CD4-positive, alpha-beta T cell treated with Interleukin-10 for 1 hour (primary cell): Measurements from ENCODE around the gene NOS1.
"Not testable (repeated sequence)": the region's sequence is repeated elsewhere in the genome, so short reads cannot be mapped to it uniquely, and the experiment has no call there.

ENCODE experiments used
- DNase-seq: peaks from one replicate; pipeline ENCODE4 v3.0.0-alpha.2; 2020

The NOS1 gene

DNA sequence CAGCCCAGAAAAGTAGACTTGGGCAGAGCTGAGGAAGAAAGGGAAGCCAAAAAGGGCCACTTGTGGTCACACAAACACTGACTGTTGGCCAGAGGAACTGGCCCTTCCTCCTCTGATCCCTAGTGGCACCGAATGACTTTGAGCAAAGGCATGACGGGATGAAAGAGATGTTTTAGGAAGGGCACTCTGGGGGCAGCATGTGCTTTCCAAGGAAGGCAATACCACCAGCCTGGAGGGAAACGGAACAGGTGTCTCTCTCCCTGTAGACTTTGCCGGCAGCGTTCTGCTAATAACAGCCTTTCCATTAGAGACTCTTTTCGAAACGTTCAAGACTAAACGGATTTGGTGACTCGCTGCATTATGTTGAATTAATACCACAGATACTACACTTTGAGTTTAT lies 158.9 kb downstream of the NOS1 start:
- DNase-seq: no peak

DNA sequence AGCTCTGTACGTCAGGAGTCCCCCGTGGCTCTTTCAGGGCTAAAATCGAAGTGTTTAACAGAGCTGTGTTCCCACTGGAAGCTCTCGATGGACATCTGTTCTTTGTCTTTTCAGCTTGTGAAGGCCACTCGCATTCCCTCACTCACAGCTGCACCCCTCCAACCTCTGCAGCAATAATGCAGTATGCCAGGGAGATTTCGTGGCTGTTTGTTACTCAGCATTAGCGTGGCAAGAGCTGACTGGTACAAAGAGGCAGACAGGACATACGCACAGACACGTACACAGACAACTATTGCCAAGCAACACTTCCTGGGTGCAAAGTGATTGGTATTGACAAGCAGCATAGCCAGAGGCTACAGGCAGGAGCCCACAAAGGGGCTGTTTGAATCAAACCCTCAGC lies 159.4 kb downstream of the NOS1 start:
- no peak for DNase-seq

DNA sequence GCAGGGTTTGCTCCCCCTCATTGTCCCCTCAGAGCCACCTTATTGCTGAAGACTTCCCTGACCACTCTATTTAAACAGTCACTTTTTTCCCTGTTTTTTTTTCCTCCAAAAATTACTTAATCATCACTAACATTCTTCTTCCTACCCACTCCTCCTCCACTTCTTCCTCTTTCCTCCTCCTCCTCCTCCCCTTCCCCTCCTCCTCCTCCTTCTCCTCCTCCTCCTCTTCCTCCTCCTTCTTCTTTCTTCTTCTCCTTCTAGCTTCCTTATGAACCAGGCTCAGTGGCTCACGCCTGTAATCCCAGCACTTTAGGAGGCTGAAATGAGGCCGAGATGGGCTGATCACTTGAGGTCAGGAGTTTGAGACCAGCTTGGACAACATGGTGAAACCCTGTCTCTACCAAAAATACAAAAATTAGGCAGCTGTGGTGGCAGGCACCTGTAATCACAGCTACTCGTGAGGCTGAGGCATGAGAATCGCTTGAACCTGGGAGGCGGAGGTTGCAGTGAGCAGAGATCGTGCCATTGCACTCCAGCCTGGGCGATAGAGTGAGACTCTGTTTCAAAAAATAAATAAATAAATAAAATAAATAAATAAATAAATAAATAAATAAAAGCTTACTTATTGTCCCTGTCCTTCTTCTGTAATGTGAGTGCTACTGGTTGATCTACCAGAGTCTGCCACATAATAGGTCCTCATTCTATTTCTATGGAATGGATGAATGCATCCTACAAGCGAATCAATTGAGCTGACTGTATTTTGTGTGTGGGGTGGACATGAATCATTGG lies 161.3 kb downstream of the NOS1 start:
- not testable (repeated sequence) for DNase-seq

DNA sequence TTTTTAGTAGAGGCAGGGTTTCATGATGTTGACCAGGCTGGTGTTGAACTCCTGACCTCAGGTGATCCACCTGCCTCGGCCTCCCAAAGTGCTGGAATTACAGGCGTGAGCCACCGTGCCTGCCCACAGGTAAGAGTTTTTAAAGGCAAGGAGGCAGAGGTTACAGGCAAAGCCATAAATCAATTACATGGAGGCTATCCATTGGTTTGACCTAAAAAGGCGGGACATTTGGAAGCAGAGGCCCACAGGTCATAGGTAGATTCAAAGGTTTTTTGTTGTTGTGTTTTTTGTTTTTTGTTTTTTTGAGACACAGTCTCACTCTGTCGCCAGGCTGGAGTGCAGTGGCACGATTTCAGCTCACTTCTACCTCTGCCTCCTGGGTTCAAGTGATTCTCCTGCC lies 165.1 kb downstream of the NOS1 start:
- not testable (repeated sequence) for DNase-seq

DNA sequence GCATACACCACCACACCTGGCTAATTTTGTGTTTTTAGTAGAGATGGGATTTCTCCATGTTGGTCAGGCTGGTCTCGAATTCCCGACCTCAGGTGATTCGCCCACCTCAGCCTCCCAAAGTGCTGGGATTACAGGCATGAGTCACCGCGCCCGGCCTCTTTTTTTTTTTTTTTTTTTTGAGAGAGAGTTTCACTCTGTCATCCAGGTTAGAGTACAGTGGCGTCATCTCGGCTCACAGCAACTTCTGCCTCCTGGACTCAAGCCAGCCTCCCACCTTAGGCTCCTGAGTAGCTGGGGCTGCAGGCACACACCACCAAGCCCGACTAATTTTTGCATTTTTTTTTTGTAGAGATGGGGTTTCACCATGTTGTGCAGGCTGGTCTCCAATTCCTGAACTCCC lies 166.4 kb downstream of the NOS1 start:
- not testable (repeated sequence) for DNase-seq

DNA sequence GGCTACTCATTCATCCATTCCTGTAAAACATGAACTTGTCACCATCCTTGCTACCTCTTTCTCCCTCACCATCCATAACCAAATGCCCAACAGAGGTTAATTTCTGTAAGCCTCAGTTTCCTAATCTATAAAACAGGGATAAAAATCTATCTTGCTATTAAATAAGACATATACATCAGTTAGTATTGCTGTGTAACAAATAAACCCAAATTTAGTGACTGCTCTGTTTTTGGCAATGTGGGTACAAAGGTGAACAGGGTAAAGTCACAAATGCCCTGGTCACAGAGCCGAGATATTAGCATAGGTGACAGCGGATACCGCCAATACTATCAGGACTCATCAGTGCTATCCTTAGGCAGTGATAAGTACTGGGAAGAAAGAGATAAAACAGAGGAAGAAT lies 167.5 kb downstream of the NOS1 start:
- DNase-seq: no peak

DNA sequence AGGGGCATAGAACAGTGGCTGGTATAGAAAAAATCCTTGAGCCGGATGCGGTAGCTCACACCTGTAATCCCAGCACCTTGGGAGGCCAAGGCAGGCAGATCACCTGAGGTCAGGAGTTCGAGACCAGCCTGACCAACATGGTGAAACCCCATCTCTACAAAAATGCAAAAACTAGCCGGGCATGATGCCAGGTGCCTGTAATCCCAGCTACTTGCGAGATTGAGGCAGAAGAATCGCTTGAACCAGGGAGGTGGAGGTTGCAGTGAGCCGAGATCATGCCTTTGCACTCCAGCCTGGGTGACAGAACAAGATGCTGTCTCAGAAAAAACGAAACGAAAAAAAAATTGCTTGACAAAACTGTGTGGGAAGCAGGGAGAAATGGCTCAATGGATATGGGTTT lies 168.8 kb downstream of the NOS1 start:
- not testable (repeated sequence) for DNase-seq

DNA sequence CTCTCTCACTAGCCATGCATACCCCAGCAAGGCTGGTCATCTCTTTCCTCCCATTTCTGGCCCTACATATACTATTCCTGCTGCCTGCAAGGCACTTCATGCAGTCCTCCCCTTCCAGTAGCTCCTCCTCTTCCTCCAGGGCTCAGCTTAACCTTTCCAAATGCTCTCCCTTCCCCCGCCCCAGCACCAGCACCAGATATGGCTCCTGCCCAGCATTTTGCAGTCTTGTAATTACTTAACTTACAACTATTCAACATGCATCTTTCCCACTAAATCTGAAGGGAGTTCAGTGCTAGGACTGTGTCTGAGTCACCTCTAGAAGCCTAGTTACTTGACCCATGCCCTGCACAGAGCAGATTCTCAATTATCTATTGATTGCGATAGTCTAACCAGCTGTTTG lies 169.4 kb downstream of the NOS1 start:
- DNase-seq: no peak

DNA sequence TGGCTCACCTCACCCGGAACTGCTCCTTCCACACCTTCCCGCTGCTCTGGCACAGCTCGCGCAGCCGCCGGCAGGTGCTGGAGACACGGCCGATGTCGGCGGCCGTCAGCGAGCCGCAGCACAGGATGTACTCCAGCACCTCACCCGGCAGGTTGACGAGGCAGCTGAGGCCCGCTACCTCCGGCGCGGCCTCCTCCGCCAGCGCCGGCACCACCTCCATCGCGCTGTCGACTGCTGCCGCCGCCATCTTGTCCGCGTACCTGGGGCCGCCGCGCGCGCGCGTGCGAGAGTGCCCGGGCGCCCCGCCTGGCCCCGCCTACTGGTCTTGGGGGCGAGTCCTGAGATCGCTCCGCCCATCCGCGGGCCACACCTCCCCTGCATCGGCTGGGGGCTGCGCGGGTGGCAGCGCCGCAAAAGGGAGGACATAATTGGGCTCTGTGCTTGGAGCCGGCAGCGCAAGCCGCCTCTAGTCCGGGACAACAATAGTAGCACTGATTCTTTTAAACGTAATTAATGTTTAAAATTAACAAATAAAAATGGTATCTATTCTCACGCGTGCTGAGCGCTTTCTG lies 171.1 kb downstream of the NOS1 start, which contains the start of gene FBXO21:
TSS of gene FBXO21 (minus strand) at position 261 of the 572 bp plus-strand sequence. CDS start at position 247, 14 bp downstream.
- DNase-seq: peak; percentile 94

DNA sequence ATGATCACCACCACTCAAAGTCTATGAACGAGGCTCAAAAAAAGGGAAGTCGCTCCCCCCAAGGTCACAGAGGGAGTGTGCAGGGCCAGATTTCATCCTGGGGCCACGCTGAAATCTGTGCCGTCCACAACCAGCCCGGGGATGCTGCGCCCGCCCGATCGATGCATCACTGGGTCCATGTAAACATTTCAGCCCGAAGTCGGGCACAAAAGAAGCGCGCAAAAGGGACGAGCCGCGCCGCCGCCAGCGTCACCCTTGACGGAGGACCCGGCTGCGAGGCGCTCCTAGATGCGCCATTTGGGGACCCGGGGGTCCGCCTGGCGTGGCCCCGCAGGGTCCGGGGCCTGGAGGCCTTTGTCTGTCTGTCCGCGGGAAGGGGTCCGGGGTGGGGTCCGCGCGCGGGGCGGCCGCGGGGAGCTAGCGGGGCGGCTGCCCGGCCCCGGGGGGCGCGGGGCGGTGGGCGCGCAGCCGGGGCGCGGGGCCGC lies 171.7 kb downstream of the NOS1 start:
- DNase-seq: peak; percentile 34

DNA sequence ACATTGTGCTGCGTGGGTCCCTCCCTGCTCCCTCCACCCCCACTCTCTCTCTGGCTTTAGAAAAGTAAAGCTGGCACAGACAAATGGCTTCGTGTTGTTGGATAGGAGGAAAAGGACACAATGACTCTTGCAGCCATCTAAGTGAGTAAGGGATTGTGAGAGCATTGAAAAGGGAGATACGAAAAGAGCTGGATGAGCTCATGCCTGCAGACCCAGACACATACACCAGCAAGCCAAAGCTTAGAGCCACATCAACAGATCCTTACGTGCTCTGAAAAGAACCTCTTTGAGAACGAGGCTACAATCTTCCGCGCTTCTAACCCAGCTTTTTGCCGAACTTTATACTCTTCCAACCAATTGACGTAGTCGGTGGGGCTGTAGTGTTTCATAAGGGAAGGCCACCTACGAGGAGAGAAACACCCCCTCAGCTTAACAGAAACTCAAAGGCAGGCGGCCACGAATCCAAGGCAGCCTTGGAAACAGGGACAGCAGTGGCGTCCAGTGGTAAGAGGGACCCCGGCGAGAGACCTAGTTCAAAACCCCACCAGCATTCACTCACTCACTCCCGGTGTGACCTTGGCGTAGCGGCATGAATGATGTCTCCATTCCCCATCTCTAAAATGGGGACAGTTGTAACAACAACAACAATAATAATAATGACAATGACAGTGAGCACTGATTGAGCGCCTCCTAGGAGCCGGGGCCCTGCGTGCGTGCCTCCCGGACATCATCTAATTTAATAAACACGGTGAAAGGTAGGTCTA lies 172.3 kb downstream of the NOS1 start:
- DNase-seq: no peak

DNA sequence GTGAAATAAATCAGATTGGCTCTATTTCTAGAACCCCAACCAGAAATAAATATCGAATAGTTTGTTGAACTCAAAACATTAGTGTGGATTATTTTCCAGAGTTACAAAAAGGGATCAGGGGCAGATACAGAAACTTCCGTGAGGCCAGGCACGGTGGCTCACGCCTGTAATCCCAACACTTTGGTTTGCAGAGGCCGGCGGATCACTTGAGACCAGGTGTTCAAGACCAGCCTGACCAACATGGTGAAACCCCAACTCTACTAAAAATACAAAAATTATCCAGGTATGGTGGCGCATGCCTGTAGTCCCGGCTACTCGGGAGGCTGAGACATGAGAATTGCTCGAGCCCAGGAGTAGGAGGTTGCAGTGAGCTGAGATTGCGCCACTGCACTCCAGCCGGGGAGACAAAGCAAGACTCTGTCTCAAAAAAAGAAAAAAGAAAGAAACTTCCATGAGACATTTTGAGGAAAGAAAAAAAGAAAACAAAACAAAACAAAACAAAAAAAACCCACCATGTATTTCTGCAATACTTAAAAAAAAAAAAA lies 173.2 kb downstream of the NOS1 start:
- no peak for DNase-seq

DNA sequence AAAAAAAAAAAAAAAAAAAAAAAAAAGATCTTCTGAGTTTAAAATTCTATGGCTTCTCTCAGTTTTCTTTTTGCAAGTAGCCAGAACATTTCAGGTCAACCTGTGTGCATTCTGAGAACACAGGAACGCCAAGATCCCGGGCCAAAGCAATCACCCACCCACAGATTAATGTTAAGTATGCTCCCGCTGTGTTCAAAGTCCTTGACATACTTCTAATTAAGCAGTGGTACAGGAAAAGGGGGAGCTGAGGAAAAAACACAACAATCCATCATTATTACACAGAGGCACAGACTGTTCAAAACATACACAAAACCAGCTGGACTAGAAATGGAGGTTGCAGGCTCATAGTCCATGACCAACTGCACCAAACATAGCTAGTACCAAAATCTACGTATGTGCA lies 174.0 kb downstream of the NOS1 start:
- no peak for DNase-seq

DNA sequence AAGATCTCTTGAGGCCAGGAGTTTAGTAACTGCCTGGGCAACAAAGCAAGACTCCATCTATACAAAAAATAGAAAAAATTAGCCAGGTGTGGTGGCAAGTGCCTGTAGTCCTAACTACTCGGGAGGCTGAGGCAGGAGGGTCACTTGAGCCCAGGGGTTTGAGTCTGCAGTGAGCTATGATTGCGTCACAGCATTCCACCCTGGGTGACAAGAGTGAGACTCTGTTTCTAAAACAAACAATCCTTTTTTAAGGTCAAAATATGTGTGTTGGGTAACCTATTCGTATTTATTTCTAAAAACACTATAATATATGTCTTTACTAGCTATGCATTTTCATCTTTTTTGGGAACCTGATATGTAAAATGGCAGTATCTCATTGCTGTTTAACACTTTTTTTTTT lies 178.6 kb downstream of the NOS1 start:
- no peak for DNase-seq

DNA sequence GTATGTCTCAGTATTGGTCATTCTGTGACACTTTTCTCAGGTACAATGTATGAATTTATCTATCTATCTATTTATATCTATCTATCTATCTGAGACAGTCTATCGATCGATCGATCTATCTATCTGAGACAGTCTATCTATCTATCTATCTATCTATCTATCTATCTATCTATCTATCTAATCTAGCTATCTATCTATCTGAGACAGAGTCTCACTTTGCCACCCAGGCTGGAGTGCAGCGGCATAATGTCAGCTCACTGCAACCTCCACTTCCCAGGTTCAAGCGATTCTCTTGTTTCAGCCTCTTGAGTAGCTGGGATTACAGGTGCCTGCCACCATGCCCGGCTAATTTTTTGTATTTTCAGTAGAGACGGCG lies 180.0 kb downstream of the NOS1 start:
- not testable (repeated sequence) for DNase-seq

DNA sequence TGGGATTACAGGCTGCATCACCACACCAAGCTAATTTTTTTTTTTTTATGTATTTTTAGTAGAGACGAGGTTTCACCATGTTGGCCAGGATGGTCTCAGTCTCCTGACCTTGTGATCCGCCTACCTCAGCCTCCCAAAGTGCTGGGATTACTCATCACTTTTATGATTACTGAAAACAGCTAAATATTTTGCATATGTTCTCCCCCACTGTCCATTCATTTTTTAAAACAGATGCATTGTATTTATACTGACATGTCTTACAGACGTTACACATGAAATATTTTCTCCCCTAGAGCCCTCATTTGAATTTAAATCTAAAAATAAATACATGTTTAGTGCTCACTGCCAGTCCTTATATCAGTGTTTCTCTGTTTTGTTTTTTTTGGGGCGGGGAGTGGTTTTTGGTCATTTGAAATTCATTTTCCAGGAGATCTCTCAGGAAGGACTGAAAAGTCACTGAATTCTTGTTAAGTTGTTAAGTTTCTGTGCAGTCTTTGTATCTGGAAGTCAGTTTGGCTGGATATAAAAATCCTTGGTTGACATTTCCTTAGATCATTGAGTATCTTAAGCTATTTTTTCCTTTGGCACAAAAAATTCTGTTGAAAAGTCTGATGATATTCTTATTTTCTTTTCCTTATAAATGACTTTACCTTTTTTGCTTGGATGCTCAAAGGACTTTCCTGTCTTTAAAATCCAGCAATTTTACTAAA lies 180.5 kb downstream of the NOS1 start:
- DNase-seq: no peak

DNA sequence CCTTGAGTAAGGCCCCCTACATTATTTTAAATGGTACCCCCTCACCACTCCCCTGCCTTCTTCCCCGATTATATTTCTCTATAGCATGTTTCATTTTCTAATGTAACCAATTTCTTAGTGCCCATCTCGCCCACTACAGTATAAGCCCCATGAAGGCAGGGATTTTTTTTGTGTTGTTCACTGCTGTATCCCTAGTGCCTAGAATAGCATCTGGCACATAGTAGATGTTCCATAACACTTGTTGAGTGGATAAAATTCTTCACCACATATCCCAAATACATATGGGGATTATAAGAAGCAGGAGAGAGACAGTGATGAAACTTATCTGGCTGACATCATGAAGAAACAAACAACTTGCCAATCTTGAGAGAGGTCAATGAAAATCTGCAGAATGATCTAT lies 182.7 kb downstream of the NOS1 start:
- no peak for DNase-seq

DNA sequence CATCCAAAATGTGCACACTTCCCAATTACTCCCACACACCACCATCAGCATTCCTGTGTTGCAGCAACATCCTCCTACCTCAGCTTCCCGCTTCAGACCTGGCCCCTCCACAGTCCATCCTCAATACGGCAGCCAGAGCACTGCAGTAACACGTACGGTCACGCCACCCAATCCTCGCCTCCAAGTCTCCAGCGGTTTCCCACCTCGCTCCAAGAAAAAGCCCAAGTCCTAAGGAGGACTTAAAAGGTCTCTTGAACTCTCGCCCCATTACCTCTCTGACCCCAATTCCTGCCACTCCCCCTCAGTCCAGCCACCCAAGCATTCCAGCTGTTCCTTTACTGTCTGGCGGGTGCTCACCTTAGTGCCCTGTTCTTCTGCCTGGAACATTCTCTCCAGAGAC lies 183.1 kb downstream of the NOS1 start:
- no peak for DNase-seq

DNA sequence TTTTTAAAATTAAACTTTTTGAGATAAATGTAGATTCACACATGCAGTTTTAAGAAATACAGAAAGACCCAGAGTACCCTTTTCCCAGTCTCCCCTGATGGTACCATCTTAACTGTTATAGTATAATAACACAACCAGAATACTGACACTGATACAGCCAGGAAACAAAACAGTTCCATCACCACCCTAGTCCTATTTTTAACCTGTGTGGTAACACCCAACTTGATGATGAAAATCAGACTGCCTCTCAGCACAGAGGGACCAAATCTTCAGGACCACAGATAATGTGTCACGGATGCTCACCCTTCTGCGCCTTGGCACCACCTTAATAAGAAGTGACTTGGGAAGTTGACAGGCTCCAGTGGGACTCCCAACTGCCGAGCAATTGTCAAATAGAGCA lies 189.3 kb downstream of the NOS1 start:
- no peak for DNase-seq

DNA sequence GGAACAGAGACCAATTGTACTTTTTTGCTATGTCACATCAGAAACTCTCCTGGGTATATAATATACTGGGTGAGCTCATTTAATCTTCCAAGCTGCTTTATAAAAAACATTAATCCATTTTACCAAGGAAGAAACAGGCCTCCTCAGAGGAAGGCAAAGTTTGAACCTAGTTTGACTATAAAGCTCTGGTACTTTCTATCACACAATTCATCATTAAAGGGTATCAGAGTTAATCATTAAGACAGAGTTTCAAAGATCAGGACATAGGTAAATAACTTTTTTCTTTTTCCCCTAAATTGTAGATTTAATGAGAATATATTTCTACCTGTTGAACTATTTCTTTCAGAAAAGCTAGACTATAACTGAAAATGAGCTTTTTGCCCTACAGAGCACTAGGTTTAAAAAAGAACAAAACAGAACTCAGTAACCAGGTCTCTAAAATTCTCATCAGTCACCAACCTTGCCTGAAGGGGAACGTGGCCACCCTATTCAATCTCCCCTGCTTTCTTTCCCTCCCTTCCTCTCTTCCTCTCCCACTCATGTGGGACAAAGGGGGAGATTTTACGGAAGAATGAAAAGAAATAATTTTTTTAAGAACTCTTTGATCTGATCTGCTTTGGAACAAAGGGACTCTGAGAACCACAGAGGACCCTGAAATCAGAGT lies 189.8 kb downstream of the NOS1 start:
- no peak for DNase-seq

DNA sequence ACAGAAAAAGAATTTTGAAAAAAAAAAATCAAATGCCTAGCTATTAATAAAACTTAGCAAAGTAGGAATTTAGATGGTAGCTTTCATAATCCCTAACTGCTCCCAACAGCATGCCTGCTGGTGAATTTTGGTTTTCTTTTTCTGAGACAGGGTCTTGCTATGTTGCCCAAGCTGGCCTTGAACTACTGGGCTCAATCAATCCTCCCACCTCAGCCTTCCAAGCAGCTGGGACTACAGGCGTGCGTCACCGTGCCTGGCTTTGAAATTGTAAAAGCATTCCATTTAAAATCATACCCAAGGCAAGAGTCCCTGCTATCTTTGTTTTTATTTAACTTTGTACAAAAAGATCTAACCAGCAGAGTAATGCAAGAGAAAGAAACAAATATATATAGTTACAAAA lies 191.9 kb downstream of the NOS1 start:
- DNase-seq: no peak

DNA sequence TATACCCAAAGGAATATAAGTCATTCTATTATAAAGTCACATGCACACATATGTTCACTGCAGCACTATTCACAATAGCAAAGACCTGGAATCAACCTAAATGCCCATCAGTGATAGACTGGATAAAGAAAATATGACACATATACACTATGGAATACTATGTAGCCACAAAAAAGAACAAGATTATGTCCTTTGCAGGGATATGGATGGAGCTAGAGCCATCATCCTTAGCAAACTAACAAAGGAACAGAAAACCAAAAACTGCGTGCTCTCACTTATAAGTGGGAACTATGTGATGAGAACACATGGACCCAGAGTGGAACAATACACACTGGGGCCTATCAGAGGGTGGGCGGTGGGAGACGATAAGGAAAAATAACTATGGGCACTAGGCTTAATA lies 192.4 kb downstream of the NOS1 start:
- DNase-seq: no peak
